ENCODE data around the gene POLRMT.
"Not testable (repeated sequence)": the region's sequence is repeated elsewhere in the genome, so short reads cannot be mapped to it uniquely, and the experiment has no call there.

Gene POLRMT

DNA sequence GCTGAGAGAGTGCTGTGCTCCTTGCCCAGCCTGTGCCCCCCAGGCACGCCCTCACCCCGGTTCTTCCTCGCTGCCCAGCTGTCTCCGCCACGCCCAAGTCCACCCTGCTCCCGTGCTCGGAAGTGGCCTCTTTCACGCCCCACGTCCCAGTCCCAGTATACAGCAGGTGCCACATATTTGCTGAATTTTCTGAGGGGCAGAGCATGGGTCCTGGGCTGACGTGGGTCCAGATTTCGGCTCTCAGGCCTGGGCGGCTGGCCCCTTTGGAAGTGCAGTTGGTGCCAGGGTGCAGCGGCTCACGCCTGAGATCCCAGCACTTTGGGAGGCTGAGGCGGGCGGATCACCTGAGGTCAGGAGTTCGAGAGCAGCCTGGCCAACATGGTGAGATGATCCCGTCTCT lies 40.3 kb downstream of the POLRMT start:
- DNase-seq (ENCODE audit: low read depth) = no peak

DNA sequence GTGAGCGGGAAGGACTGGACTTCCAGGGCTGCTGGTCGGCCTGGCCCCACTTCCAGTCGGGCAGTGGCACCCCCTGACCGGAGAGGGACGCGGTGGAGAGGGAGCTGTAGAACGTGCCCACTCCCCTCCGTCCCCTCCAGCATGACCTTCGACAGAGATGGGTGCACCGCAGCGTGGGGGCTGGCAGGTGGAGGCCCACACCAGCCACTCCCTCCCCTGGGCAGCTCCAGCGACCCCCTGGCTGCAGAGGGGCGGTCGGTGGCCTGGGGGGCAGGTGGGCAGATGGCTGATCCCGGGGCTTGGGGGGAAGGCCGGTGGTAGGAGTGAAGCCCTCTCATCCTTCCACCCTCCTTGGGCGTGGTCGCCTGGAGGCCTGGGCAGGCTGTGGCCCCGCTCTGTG lies 41.2 kb downstream of the POLRMT start:
- DNase-seq (ENCODE audit: low read depth) = no peak

- peak; percentile 25 for DNase-seq (ENCODE audit: low read depth)
These were observed 42.0 kb downstream of the POLRMT start for GRCh38 chr19:591099-591958.

DNA sequence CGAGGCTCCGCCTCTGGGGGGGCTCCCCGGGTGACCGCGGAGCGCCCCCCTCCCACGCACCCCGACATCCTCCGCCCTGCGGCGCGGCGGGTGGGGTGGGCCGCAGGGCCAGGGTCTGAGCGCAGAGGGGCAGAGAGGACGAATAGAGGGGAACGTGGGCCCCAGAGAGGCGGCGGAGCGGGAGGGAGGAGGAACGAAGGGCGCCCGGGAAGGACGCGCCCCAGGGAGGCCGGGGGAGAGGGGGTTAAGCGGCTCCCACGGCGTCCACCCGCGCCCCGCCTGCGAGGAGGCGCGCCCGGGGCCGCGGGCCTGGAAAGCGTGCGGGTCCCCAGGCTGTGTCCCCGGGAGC lies 42.6 kb downstream of the POLRMT start:
- no peak for DNase-seq (ENCODE audit: low read depth)

DNA sequence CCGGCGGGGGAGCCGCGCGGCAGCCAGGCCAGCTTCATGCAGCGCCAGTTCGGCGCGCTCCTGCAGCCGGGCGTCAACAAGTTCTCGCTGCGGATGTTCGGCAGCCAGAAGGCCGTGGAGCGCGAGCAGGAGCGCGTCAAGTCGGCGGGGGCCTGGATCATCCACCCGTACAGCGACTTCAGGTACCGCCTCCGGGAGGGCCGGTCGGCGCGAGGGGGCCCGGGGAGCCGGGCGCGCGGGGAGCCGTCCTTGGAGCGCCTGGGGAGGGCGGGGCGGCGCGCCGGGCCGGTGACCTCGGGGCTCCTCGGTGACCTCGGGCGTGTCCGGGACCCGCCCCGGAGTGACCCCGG lies 43.0 kb downstream of the POLRMT start:
- peak; percentile 54 for DNase-seq (ENCODE audit: low read depth)

- no peak for DNase-seq (ENCODE audit: low read depth)
These were observed 43.5 kb downstream of the POLRMT start, which contains the start of gene HCN2 for GRCh38 chr19:589693-590395. HCN2 (plus strand) TSS chr19:589881; CDS start chr19:589946, 65 bp downstream.

DNA sequence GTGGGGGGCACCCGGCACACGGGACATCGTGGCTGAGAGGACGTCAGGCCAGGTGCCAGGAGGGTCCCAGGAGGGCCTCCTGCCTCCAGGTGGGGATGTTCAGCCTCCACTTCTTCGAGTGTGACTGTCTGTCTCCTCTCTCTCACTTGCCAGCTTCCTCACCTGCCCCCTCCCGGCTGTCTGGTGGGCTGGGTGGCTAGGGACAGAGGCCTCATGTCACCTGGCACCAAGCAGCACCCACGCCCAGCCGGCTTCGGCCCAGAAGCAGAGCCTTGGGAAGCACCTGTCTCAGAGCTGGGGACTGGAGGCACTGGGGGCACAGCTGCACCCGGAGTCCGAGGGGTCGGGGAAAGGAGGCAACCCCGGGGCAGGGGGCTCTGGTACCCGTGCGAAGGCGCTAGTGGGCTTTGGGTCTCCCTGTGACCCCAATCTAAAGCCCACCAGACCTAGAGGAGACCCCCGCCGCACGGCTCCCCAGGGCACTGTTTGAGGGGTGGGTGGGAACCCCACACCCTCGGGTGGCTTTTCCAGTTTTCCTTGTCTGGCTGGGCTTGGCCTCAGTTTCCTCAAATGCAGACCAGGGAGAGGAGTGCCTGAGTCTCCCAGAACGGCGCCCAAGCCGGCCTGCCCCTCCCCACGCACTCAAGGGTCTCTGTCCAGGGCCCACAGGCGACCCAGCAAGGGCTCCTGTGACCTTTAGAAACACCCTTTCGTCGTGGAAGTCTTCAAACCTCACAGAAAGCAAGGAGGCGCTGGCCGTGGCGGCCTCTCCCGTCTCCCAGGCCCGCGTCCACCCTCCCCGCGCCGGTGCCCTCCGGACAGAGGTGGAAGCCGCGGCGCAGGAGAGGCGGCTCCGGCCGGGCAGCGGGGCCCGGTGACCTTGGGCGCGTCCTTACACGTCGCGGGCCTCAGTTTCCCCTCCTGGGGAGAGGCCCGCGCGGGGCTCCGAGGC lies 44.3 kb downstream of the POLRMT start:
- DNase-seq (ENCODE audit: low read depth) = no peak

DNA sequence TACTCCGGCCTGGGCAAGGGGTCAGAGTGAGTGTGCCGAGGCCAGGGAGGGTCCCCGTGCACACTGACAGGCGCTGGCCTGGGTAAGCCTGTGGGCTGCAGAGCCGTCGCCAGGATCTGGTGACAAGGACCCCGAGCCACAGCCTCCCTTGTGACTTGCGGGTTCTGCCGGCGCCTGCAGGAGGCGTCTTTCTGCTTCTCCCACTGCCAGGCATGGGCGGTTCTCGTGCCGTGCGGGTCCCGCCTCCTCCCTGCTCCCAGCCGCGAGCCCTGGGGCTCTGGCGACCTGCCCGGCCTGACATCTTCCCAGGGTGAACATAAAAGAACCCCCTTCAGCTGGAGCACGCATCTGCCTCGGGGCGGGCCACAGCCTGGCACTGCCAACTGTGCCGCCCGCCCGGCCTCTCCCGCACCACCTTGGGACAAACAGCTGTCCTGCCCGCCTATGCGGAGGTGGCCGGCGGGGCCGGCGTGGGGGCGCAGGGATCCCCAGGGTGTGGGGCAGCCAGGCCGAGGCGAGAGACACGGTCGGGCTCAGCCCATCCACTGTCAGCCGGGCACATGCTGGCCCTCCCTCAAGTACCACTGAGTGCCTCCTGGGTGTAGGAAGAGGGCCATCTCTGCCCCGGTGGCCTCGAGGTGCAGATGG lies 45.1 kb downstream of the POLRMT start:
- peak; percentile 76 for DNase-seq (ENCODE audit: low read depth)

DNA sequence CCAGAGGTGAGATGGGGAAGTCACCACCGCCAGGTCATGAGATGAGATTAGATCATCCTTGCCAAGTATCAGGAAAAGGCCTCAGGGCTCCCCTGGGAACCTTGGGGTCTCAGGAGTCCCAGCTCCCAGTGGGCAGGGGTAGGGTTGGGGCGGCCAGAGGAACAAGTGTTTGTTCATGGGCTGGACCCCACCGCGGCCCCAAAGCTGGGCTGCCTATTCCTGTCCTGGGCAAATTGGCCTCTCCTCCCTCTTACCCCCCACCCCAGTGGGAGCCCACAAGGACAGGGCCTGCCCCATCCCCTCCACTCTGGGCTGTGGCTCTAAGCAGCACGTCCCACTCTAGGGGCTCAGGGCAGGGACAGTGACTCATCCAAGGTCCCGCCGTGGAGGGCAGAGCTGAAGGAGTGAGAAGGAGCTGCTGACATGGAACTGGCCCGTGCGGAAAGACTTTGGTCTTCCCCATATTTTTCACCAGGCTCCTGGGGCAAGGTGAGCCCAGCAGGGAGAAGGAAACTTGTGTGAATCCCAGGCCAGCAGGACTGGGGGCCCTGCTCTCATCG lies 47.7 kb downstream of the POLRMT start:
- DNase-seq (ENCODE audit: low read depth) = no peak

DNA sequence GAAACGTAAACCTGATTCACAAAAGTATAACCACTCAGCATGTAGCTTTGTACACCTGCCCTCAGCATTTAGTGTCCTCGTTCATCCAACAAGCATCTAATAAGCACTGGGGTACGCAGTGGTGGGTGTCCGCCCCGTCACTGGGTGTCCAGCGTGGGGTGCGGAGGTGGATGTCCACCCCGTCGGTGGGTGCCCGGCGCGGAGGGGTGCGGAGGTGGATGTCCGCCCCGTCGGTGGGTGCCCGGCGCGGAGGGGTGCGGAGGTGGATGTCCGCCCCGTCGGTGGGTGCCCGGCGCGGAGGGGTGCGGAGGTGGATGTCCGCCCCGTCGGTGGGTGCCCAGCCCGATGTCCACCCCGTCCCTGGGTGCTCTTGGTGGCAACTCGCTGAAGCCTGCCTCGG lies 48.2 kb downstream of the POLRMT start:
- not testable (repeated sequence) for DNase-seq (ENCODE audit: low read depth)

- DNase-seq (ENCODE audit: low read depth) = no peak
These were observed 48.9 kb downstream of the POLRMT start for GRCh38 chr19:584240-585001.

DNA sequence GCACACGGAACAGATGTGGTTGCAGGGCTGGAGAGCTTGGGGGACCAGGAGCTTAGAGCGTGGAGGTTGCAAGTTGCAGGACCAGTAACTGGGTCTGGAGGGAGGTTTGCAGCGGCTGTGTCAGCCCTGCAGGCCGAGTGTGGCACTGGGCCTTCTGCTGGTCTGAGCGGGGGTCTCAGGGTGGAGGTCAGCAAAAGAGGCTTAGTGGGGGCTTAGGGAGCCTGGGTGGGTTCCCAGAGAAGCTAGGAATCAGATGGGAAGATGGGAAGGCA lies 49.4 kb downstream of the POLRMT start:
- no peak for DNase-seq (ENCODE audit: low read depth)

DNA sequence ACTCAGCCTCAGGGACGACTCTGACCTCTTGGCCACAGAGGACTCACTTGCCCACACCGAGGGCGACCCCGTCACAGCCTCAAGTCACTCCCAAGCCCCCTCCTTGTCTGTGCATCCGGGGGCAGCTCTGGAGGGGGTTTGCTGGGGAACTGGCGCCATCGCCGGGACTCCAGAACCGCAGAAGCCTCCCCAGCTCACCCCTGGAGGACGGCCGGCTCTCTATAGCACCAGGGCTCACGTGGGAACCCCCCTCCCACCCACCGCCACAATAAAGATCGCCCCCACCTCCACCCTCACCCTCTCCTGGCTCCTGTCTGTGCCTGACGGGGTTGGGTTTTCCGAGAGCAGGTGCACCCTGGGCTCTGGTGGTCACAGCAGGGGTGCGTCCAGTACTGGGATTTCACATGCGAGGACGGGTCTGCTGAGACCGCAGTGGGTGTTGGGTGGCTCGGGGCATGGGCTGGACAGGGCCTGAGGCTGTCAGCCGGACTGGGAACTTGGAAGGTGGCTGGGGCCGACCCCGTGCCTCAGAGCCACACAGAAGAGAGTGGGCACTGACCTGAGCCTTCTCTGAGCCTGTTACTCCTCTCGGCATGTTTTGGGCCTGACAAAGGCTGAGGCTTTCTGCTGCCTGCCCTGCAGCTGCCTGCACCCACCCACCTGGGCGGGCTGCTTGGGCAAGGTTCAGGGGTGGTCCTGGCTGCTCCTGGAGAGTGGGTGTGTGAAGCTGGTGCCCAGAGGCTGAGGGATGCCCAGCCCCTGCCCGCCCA lies 50.0 kb downstream of the POLRMT start:
- no peak for DNase-seq (ENCODE audit: low read depth)

- DNase-seq (ENCODE audit: low read depth) = peak; percentile 44
These were observed 50.7 kb downstream of the POLRMT start for GRCh38 chr19:582497-583197.

DNA sequence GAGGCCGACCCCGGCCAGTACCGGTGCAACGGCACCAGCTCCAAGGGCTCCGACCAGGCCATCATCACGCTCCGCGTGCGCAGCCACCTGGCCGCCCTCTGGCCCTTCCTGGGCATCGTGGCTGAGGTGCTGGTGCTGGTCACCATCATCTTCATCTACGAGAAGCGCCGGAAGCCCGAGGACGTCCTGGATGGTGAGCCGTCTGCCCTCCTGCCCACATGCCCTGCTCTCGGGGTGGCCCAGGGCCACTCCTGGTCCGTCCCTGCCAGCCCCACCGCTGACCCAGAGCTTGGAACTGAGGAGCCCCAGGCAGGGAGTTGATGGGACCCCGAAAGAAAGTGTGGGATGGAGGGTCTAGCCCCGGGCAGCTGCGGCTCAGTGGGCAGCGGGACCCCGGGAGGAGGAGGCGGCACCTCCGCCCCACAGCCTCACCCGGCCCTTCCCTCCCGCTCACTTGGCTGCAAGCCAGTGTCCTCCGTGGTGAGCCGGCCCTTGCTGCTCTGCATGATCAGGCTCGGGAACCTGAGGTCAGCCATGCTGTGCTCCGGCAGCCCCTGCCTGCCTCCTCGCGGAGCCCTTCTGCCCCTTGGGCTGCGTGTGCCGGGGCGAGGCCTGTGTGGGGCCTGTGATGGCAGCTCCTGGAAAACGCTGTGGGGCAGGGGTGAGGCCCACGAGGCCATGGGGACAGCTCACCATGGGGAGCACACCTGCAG lies 51.8 kb downstream of the POLRMT start:
- DNase-seq (ENCODE audit: low read depth) = no peak

- no peak for DNase-seq (ENCODE audit: low read depth)
These were observed 53.0 kb downstream of the POLRMT start for GRCh38 chr19:580274-580835.

- DNase-seq (ENCODE audit: low read depth) = no peak
These were observed 53.5 kb downstream of the POLRMT start for GRCh38 chr19:579842-580155.

- DNase-seq (ENCODE audit: low read depth) = no peak
These were observed 54.1 kb downstream of the POLRMT start for GRCh38 chr19:579111-579841.
